Body of pancreas (tissue), 4 donors: ENCODE measurements around the gene JUN.

Source experiments
- POLR2A ChIP-seq, 3 donors: fragments of 450-650 bp; IDR thresholded peaks; one replicate each; pipeline ENCODE4 v1.6.1; 2016; ENCODE audit warnings: antibody characterized with exemption in 3 of 3, mild to moderate bottlenecking in 2 of 3
- TF ChIP-seq, protein P1 (sequence below), 7 experiments: fragments of 450-650 bp in 4 of 7; fragments of 200-600 bp in 3 of 7; sonication (generic) in 3 of 7; IDR thresholded peaks; one replicate each; pipeline ENCODE4 v1.5.1; 2016 to 2019; ENCODE audit warnings: antibody characterized with exemption in 7 of 7

DNA sequence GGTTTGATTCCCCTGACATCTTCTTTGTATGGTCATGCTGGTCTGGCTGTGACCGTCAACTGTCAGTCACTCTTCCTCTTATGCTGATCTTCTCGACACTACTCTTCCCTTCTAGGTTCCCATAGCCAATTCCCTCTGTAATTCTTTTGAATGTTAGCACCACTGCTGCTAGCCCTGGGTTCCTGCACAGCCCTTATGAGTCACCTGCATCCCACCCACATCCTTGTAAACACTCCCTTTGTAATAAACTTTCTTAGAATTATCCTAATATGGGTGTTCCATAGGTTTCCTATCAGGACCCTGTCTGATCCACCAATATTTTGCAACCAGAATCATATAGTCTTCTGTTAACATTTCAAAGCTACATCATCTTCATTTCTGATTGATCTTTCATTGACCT is 37.1 kb downstream of the JUN start:
- TF ChIP-seq, protein P1, sequence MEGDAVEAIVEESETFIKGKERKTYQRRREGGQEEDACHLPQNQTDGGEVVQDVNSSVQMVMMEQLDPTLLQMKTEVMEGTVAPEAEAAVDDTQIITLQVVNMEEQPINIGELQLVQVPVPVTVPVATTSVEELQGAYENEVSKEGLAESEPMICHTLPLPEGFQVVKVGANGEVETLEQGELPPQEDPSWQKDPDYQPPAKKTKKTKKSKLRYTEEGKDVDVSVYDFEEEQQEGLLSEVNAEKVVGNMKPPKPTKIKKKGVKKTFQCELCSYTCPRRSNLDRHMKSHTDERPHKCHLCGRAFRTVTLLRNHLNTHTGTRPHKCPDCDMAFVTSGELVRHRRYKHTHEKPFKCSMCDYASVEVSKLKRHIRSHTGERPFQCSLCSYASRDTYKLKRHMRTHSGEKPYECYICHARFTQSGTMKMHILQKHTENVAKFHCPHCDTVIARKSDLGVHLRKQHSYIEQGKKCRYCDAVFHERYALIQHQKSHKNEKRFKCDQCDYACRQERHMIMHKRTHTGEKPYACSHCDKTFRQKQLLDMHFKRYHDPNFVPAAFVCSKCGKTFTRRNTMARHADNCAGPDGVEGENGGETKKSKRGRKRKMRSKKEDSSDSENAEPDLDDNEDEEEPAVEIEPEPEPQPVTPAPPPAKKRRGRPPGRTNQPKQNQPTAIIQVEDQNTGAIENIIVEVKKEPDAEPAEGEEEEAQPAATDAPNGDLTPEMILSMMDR (IDR thresholded peaks at IDR 0.05) = no peak
- no peak for TF ChIP-seq POLR2A (IDR thresholded peaks at IDR 0.05)
